GM19455 (cell line): Measurements from ENCODE around the gene NAGK.
"Not testable (repeated sequence)": the region's sequence is repeated elsewhere in the genome, so short reads cannot be mapped to it uniquely, and the experiment has no call there.

Experiments used
- ATAC-seq: cut with Tn5 transposase; IDR thresholded peaks from one replicate; pipeline ENCODE4 v1.9.1; 2021; ENCODE audit not compliant: unreplicated experiment

The NAGK gene

DNA sequence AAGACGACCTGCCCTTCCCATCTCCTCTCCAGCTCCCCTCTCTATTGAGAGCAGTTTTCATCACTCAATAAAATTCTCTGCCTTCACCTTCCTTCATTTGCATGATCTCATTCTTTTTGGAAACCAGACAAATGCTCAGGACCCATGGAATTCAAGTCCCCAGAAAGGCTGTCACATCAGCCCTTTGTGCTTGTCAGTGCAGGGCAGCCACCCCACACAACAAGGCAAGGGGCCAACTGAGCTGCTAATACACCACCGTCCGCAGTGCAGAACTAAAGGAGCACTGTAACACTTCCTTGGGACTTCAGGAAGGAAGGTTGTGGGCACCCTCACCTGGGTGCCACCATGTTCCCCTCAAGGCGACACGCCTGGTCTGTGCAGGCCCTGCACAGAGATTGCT is 35.4 kb downstream of the NAGK start:
- ATAC-seq = no peak

DNA sequence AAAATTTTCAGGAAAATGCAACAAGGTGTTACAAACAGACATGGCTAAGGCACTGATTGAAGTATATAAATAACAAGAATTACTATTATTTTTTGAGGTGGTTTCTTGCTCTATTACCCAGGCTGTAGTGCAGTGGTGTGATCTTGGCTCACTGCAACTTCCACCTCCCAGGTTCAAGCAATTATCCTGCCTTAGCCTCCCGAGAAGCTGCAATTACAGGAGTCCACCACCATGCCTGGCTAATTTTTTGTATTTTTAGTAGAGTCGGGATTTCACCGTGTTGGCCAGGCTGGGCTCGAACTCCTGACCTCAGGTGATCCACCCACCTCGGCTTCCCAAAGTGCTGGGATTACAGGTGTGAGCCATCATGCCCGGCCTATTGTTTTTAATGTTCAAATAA is 38.0 kb downstream of the NAGK start:
- ATAC-seq = not testable (repeated sequence)

DNA sequence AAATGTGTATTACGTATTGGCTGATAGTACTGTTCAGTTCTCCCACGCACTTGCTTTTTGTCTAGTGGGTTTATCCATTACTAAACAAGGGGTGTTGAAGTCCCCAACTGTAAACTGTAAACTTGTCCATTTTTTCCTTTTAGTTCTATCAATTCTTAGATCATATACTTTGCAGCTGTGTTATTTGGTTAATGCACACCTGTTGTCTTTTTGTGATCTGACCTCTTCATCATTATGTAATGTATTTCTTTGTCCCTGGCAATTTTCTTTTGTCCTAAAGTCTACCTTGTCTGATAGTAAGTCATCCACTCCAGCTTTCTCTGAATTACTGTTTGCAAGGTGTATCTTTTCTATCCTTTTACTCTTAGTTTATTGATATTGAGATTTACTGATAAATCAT is 39.6 kb downstream of the NAGK start:
- ATAC-seq = no peak

DNA sequence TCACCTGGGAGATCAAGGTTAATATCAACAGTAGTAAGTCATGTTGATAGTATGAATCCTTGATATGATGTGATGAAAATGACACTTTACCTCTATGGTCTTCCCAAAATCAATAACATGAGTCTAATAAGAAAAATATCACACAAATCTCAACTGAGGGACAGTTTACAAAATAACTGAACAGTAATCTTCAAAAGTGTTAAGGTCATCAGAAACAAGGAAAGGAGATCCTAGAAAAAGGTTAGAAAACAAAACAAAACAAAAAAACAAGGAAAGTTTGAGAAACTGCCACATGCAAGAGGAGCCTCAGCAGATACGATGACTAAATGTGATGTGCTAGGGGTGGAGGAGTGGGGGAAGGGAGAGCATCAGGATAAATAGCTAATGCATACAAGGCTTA is 45.4 kb downstream of the NAGK start:
- no peak for ATAC-seq

DNA sequence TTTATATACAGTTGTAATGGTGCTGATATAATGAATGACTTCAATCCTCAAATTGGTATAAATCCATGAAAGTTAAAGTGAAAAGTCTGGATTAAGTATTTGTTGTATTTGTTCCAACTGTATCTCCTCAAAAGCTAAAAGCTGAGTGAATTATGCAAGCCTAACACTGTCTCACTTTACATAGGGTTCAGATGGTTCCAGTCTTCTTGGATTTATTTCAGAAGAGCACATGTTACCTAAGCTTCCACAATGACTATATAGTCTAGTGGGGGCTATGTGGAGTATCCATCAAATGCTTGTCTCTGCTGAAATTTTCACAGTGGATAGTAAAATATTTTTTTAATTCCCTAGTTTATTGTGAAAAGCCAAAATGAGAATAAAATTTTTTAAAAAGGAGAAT is 48.6 kb downstream of the NAGK start:
- no peak for ATAC-seq

DNA sequence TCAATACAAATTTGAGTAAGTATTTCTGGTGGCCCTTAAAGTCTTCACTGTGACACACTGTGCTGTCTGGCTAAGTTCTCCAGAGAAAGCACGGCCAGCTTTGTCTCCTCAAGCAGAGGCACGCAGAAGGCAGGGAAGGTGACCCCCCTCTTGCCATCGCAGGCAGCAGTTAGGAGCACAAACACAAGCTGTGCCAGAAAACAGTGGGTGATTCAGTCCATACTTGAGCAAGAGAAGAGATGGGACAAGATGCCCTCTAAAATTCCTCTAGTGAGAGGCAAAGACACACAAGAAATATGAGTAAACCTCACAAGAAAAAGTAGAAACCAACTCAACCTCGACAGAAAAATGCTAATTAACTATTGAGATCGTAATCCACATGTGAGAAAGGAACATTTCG is 51.7 kb downstream of the NAGK start:
- no peak for ATAC-seq

DNA sequence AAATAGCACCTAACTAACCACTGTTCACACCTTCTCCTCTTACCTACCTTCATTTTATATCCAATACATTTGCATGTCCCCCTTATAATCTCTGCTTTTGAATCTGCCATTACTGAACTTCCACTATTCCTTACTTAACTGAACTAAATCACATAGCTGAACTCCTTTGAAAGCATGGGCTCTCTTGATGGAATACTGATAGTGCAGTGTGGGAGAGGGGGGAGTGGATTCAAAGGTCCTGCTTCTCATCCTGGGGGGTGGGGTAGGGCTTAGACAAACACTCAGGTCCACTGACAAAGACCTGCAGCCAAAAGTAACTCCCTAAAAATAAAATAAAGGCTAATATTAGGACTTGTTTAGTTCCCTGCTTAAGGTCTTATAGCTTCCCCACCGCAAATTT is 53.0 kb downstream of the NAGK start:
- no peak for ATAC-seq

DNA sequence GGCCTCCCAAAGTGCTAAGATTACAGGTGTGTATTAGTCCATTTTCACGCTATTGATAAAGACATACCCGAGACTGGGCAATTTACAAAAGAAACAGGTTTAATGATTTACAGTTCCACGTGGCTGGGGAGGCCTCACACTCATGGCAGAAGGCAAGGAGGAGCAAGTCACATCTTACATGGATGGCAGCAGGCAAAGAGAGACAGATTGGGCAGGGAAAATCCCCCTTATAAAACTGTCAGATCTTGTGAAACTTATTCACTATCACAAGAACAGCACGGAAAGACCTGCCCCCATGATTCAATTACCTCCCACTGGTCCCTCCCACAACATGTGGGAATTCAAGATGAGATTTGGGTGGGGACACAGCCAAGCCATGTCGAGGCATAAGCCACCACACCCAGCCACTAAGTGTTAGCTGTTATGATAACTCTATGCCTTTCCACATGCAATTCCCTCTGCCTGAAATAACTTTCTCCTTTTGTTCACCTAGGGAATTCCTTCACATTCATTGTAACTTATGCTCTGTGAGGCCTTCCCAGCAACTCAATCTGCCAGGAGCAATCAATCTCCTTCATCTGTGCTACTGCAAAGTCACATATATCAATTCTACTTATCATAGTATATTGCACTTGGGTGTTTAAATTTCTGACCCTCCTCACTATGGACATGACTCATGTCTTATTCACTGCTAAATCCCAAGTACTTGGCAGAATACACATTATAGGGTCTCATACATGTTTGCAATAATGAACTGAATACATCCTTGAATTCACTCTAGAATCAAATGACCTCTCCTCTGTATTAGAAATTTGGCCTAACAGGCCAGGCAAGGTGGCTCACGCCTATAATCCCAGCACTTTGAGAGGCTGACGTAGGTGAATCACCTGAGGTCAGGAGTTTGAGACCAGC is 54.2 kb downstream of the NAGK start:
- ATAC-seq = no peak

DNA sequence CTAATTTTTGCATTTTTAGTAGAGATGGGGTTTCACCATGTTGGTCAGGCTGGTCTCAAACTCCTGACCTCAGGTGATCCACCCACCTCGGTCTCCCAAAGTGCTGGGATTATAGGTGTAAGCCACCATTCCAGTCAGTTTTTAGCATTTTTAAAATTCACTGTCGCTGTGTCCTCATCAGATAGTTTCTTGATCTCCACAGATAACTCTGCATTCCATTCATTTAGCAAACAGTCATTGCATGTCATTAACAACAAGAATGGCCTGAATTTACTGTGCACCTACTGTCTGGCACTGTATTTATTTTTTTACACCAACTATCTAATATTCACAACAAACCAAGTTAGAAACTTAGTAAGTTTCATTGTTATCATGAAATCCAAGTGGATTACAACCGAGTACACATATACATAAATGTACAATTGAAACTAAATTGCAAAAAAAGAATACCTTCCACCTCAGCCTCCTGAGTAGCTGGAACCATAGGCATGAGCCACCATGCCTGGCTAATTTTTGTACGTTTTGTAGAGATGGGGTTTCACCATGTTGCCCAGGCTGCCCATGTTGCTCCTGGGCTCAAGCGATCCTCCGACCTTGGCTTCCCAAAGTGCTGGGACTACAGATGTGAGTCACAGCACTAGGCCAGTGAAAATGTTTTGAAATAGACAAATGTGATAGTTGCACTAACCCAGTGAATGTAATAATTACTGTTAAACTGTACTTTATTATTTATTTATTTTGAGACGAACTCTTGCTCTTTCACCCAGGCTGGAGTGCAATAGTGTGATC is 57.3 kb downstream of the NAGK start:
- no peak for ATAC-seq

DNA sequence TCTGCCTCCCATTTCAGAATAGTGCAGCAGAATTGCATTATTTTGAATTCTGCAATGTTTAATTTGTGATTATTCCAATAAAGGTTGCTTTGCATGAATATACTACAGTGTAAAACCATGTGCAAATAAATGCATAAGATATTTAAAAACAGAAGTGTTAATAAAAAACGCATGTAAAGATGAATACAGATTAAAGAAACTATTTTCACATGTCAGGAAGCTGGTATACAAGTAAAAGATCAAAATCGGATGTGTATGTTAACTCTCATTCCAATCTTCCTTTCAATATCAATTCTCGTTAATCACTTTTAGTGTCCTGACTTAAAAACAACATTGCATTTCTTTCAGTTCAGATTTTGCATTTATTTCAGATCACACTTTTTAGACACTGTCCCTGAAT is 58.5 kb downstream of the NAGK start:
- ATAC-seq = no peak
